Bone marrow (tissue), 2 donors: ENCODE measurements around the gene FBN1.

Experiments
- DNase-seq, 2 donors: peaks; one replicate each; lab custom pipeline; 2025; lab: John Stamatoyannopoulos, UW

The FBN1 gene

DNA sequence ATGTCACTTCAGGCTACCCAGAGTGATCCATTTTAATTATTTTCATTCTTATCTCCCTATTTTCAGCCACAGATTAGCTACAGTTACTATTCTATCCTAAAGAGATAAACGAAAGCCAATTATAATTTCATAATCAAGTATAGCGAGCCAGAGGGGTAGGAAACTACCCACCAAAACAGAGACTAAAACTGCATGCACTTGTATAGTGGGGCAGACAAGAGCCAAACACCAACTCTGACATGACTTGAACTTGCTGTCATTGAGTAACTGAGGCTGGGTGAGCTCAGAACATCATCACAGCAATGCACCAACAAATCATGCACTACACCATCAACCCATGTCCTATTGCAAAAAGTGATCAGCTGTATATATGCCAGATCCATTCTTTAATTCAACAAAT is 64.8 kb downstream of the FBN1 start:
- DNase-seq: no peak

DNA sequence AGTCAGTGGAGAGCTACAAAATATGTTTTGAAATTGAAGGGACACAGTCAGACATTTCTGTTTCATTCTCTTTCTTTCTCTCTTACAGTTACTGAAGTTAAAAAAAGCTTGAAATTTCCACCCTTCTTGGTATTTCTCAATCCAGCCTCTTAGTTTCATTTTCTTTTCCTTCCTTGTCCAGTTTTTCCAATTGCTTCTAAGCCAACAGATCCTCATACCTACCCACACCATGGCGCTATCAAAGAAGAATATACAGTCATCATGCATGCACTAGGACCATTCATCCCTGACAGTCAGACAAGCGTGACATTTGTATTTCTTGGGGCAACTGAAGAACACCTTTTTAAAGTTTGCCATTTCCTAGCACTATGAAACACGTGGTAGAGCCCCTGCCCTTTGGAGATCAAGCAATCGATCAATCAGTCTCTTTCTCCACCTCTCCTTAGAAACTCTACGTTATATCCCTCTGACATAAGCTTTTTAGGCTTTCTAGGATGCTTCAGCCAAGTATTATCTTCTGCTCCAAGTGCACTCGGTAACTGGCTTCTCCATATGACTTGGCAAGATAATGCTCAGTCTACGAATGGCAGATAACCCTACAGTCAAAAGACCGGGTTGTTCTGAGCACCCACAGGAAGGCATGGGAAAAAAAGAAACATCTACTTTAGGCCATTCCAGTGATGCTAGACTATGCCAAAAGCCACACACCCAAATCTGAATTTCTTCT is 65.4 kb downstream of the FBN1 start:
- DNase-seq: no peak

DNA sequence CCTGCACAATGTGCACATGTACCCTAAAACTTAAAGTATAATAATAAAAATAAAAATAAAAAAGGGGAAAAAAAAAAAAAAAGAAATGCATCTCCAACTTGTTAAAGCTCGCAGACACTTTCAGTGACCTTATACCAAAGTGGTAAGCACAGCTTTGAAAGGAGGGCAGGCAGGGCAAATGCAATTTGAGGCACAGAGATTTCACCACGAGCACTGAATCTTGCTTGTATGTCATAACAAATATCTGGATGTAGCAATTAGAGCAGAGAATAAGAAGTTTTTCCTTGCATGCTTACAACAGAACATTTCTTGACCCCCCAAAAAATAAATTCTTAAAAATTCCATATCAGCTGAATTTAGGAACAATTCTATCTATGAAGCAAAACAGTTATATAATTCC is 66.5 kb downstream of the FBN1 start:
- no peak for DNase-seq

DNA sequence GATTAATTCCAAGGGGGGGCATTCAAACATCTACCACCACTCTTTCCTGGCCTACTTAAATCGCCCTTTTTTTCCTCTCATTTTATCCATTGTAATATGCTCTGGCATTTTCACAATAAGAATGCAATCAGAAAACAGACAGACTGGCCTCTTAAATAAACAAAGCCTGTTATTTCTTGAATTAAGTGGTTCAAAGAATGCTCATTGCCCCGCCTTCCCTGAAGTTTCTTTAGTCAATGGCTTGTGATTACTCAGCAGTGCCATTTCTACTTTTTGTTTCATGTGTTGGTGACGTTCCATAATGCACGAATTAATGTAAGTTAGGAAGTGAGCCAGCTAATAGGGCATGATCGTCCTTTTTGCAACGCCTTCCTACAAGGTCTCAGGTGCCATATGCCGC is 68.0 kb downstream of the FBN1 start:
- no peak for DNase-seq

DNA sequence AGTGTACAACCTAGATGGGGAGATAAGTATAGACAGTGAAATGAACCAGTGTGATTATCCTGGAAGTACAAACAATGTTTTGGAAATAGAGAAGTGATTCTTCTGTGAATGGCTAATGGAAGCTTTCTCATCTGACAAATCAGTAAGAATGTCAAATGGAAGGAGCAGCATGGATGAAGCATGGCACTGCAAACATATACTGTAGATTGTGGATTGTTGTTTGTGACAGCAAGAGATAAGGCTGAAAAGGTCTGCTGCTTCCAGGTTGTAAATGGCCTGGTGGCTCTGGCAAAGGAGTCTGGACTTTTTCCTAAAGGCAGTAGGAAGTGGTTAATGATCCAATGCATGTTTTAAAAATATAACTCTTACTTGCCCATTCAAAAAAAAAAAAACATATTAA is 71.3 kb downstream of the FBN1 start:
- DNase-seq: no peak

DNA sequence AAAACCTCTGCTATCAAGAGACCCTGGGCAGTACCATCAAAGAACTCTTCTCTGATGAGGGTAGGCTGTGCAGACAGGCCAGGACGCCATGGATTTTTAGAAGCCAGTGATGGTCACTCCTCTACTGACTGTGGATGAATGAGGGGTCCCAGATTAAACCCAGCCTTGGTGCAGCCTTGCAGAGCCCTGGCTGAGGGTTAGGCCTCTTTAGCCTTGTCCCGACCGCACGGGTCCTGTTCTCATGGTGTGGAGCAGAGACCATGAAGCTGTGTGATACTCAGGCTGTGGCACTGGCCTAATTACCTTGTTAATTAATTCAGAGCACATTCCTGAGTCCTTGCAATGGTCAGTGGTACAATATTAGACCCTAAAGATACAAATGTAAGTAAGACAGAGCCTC is 71.7 kb downstream of the FBN1 start:
- DNase-seq: no peak

DNA sequence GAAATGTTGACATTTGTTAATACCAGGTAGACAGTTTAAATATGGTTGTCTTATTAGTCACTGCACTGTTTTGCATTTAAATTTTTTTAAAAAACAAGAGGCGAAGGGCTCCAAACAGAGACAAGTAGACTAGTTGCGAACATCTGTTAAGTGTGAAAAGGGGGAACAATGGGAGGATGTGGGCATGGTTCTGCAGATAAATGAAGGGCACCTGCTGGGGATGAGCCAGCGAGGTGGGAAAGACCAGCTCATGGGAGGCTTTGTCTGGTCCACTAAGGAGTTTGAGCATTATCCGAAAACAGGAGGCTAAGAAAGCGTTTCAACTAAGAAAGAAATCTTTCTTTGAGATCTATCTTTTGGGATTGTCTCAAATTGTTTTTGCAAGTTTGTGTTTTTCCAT is 72.7 kb downstream of the FBN1 start:
- no peak for DNase-seq

DNA sequence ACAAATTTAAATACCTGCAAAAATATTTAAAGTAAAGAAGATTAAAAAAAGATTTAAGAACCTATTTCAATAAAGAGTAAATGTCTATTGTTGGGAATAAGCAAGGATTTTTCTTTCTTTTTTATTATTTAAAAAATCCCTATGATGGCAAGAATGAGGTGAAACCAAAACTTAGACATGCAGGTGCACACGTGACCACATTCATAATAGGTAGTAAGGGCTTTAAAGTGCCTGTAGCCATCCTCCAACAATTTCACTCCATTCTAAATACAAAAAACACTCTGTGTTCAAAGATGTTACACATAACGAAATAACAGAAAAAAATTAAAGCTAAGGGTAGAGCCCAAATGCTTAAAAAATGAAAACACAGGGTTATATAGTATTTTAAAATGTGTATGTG is 74.0 kb downstream of the FBN1 start:
- DNase-seq: no peak

DNA sequence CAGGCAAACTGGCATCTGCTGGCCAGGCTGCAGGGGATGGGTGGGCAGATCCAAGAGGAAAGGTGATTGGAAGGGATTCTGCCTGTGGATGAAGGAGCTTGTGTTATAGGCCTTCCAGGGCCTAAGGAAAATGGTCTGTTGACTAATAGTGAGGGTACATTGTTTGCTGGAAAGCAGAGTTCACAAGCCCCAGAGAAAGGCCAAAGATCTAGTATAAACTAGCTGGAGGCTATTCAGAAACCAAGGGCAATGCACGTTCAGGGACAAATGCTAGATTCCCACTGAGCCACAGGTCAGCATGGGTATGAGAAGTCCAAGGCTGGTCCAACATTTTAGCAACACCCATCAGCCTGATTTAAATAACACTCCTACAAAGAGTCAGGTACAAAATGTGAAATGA is 74.7 kb downstream of the FBN1 start:
- DNase-seq: no peak

DNA sequence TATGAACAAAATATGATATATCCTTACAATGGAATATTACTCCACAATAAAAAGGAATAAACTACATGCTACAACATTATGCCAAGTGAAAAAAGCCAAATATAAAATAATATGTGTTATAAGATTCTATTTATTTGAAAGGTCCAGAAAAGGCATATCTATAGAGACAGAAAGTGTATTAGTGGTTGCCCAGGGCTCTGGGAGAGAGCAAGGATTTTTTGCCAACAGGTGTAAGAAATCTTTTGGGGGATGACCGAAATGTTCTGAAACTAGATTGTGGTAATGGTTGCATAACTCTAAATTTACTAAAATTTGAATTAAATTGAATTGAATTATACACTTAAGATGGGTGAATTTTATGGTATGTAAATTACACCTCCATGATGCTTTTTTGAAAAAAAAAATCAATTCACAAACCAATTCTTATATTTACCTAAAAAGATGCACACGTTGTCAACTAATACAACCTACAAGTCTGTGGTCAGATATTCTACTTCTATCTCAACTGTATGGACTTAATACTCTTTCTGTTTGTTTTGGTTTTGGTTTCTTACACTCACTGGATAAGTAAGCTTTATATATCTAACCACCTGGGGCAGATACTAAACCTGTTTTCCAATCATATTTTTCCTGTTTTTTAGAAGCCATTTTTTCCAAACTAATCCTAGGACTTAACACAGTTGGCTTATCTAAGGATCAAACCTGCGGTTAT is 75.8 kb downstream of the FBN1 start:
- DNase-seq: no peak

DNA sequence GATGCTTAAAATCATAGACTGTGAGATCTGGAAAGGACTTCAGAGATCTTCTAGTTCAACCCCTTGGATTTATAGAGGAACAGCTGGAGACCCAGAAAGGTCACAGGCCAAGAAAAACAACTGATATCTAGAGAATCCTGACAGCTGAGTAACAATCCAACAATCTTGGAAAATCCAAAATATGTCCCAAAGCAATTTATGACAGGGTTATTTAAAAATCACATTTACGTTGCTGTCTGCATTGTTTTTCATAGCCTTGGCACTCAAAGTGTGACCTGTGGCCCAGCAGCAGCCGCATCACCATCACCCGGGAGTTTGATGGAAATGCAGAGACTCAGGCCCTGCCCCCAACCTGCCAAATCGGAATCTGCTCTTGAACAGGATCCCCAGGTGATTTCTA is 78.8 kb downstream of the FBN1 start:
- DNase-seq: no peak

DNA sequence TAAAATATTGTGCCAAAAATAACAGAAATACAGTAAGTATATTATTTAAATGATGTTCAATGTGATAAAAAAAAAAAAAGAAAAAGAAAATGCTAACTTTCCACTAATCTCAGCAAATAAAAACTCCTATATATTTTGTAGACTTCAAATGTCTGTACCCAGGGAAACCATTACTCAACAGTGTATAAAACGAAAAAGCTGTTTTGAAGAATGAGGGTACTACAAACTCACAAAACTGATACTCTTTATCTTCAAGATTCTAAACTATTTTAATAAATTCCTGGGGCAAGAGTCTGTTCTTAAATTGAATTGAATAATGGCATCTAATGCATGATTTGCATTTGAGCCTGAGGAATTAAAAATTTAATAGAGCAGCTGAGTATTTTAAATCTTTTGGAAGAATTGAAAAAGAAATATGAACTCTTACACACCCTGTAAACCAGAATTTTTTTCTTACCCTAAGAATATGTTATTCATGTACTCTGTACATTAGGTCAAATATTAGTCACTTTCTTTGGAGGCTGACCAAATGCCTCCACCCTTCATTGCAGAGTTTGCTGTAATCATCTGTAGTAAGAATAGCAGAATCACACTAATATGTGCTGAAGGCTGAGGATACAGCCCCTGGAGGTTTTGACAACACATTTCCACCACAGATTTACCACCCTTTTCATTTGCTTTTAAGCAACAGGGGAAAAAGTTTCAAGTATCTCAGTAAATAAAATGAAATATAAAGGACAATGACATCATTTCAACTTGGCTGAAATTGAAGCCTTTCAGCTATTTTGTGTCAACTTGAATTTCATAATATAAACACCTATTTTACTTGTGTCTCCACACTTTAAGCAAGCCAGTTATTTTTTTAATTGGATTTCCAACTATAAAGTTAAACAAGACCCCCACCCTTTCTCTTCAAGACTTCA is 79.7 kb downstream of the FBN1 start:
- DNase-seq: no peak

DNA sequence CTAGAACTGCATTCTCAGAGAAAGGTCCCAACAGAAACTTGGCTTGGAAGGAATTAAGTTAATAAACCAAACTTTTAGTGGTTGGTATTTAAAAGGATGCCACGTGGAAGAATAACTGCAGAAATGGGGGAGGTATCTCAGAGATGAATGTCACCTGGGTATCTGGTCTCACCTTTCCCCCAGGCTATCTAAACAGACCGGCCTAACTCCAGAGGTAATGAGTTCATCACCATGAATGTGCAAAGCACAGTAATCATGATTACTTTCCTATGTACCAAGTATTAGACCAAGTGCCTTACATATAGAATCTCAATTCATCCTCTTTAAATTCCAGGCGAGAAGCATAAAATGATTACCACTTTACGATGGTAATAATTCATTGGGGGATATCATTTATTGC is 80.8 kb downstream of the FBN1 start:
- no peak for DNase-seq

DNA sequence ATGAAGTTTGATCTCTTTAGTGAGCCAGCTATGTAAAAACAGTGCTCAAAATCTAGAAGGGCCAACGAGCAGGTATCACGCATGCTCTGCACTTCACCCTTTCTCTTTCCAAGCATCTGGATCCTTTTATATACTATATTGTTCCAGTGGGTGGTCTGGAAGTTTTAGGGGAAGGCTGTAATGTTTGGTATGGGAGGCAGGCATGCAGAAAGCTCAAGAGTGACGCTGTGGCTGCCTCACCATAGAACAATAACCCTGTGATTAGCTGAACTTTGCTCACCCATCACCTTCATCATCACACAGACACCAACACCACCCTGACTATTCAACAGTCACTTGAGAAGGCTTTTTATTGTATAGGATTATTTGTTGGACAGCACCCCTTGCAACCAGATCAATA is 81.6 kb downstream of the FBN1 start:
- DNase-seq: no peak

DNA sequence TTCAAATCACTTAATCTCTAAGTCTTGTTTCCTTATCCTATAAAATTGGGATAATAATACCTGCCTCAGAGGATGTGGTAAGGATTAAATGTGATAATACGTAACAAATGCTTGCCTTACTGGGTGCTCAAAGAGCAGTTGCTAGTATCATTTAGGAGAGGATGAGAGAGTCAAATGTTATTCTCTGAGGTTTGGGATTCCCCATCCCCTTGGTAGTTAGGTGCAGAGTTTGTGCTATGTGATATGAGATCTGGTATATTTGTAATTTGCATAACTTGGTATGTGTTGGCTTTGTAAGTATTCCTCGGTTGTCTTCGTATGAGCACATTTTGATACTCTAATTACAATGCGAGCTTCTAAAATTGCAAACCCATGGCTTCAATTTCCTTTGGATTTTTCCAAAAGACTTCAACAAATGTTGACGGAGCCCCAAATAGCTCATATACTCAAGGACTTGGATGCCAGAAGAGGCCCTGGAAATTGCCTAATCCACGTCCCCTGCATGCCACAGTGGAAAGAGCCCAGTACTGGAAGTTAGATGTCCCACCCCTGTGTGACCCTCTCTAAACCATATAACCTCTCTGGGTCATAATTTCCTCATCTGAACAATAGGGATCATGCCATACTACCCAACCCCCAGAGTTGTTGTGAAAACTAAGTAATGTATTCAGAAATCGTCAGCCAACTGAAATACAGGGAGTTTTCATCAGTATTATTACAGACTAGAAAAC is 85.0 kb downstream of the FBN1 start:
- no peak for DNase-seq

DNA sequence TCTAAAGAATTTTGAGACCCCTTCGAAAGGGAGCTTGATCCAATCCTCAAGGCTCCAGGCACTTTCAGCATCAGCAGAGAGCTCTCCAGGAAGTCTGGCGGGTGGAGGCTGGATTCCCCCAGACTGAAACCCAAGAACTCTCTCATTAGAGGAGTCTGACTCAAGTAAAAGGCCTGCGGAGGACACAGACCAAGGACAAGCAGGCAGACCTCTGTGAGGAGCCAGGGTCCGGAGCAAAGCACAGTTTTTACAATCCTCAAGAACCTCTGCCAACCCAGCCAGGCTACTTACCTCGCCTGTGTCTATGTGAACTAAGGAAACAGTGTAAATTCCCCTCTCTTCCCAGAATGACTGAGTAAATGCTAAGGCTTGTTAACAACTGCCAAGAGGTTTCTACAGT is 86.2 kb downstream of the FBN1 start:
- no peak for DNase-seq

DNA sequence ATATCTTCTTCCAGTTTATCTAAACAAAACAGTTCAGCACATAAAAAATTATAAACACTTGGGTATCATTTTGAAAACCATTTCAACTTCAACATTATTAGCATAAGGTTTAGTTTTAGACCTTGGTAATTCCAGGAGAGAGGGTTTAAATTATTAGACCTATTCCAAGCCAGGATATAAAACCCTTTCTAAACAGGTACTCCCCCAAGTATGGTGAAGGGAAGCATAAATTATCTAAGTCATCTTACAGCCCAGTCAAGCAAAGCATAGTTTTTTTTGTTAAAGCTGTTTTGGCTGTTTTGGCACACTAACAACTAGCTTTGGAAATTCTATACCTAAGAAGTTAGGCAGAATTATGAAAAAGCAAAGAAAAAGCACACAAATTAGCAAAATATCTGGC is 87.3 kb downstream of the FBN1 start:
- DNase-seq: no peak

DNA sequence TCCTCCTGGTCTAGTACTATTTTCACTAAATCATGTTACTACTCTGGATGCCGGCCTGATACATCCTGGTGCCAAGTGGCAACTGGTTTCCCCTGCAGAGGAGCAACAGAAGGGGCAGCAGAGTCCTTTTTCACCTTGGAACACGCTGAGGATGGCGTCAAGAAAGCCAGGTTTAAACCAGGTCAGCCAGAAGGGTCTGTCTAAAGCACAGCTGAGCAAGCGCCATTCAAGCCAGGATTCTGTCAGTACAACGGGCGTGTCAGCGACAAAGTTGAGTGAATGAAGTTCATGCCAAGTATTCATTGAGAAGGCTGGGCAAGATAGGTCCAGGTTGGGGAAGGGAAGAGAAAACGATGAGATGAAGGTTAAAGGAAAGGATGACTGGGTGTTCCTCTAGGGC is 88.2 kb downstream of the FBN1 start:
- no peak for DNase-seq

DNA sequence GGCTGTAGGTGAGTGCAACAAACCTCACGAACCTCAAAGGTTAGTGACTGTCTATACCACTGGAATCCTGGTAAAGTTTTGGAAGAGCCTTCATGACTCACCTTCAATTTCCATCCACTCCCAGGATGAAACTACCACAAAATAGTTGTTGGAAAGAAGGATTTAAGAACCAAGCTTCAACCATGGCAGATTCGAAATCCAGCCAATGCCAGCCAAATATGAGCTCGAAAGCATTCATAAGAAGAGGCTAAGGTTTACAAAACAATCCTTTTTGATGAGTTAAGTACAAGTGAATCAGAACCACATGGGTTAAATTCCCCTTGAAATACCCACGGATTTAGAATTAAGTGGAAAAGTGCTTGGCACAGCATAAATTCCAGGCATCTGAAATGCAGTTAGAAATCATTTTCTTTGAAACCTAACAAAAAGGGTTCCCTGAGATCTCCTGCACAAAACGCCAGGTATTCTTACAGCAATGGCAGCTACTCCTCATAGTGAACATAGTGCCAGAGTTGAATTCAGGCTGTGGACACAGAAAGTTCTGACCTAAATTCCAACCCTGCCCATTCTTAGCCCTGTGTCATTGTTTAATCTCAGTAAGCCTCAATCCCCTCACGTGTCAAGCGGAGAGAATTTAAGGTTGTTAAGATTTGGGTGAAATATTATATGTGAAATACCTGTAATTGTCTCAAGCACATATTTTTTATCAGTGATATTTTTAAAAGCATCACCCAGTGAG is 89.2 kb downstream of the FBN1 start:
- no peak for DNase-seq

DNA sequence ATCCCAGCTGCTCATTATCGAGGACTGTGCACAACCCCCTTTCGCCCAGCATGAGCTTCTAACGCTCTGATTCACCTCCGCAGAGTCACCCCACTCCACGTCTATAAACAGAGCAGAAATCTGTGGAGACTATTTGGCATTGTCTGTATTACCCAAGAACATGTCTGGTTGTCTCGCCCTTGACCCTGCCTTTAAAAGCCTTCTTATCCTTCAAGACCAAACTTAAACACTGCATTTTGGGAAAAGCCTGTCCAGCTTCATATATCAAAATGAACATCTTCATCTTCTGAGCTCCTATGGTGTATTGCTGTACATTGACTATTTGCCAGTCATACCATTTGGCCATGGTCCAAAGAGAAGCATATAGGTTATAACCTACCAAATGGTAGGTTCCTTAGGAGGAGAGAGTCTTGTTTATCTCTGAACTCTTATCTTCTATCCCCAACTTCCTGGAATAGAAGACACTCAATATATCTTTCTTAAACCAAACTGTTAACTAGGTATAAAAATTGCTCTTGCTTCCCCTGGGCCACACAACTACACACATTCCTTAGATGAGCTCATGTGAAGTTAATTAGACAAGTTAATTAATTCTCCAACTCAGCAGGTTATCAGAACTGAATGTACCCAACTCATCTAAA is 90.1 kb downstream of the FBN1 start:
- DNase-seq: no peak

DNA sequence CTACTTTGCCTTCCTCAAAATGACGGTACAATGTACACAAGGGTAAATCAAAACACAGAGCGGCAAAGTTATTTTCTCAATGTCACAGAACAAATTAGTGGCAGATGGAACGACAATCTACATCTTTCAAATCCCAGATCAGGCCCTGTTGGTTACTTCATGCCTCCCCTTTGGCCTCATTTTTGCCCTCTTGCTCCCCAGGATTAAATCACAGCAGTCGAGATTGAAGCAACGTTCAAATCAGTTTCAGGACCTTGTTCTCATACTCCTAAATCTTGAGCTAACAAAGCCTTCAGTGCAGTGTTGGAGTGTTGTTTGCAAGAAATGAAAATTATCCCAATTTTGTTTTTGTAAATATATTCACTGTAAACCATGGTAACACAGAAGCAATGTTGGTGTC is 91.4 kb downstream of the FBN1 start:
- no peak for DNase-seq
